HCT116 (cell line): ENCODE results near the gene LHFPL4.

ENCODE experiments used
- CTCF ChIP-seq, 3 experiments: fragments of 200-600 bp in 1 of 3; sonication (generic) in 1 of 3; IDR thresholded peaks in 2 of 3; conservative IDR thresholded peaks in 1 of 3; 2 replicates each; pipeline ENCODE4 v1.5.1; 2012 to 2017; ENCODE audit warnings: low read depth in 2 of 3, low read length in 2 of 3, antibody characterized with exemption in 1 of 3, borderline replicate concordance in 1 of 3, control low read depth in 1 of 3, mild to moderate bottlenecking in 1 of 3, mixed read lengths in 1 of 3, mixed run types in 1 of 3, moderate library complexity in 1 of 3; ENCODE audit not compliant: insufficient read depth in 1 of 3
- EZH2 ChIP-seq: fragments of 200-600 bp; sonication (generic); IDR thresholded peaks from 2 replicates; pipeline ENCODE4 v1.6.1; 2017; ENCODE audit warnings: antibody characterized with exemption, mixed run types
- POLR2AphosphoS5 ChIP-seq: IDR thresholded peaks from 2 replicates; pipeline ENCODE4 v1.6.1; 2011; ENCODE audit warnings: mild to moderate bottlenecking, low read depth, low read length, moderate library complexity

- TF ChIP-seq CTCF (IDR thresholded peaks at IDR 0.05 in 2 of 3, conservative IDR thresholded peaks at IDR 0.05 in 1 of 3; ENCODE audit: borderline replicate concordance in 1 of 3, insufficient read depth in 1 of 3, low read depth in 2 of 3, low read length in 2 of 3) (no peak), EZH2 (no peak), POLR2AphosphoS5 (no peak)
Measured at GRCh38 chr3:9602620-9603019, 49.0 kb upstream of the LHFPL4 start.
